HG02610 (cell line): ENCODE measurements around the gene FGD1.
"Not testable (repeated sequence)": the region's sequence is repeated elsewhere in the genome, so short reads cannot be mapped to it uniquely, and the experiment has no call there.

Experiments used
- ATAC-seq: cut with Tn5 transposase; IDR thresholded peaks from one replicate; pipeline ENCODE4 v1.9.1; 2021; ENCODE audit warnings: mild to moderate bottlenecking, moderate library complexity; ENCODE audit not compliant: unreplicated experiment

Gene FGD1

DNA sequence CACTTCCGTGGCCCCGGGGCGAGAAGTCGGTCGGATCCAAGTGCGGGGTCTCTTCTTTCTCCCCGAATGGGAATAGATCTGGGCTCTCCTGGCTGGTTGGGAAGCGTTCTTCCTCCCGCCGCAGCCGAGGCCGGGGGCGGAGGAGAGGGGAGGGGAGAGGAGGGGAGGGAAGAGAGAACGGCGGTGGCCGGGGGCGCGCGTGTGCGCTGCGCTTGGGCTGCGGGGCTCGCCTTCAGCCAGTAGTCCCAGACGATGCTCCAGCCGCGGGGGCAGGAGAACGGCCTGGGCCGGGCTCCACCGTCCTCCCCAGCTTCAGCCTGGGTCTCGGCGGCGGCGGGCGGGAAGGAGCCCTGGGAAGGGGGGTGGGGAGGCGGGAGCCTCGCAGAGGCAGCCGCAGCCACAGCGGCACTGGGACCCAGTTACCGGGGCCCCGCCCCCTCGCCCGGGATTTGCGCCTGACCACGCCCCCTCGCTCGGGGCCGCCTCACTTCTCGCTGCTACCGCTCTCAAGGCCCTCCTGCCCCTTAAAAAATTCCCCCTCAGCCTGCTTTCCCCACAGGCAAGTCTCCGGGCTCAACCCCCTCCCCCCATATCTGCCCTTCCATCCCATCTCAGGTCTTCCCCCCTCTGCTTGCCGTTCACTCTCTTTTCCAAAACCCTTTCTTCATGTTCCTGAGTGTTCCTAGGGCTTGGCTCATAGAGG is at the start of gene FGD1:
Gene FGD1, minus strand, starts transcription at position 421 of the 703 bp plus-strand sequence. CDS start 802 bp downstream, outside the sequence.
- no peak for ATAC-seq

DNA sequence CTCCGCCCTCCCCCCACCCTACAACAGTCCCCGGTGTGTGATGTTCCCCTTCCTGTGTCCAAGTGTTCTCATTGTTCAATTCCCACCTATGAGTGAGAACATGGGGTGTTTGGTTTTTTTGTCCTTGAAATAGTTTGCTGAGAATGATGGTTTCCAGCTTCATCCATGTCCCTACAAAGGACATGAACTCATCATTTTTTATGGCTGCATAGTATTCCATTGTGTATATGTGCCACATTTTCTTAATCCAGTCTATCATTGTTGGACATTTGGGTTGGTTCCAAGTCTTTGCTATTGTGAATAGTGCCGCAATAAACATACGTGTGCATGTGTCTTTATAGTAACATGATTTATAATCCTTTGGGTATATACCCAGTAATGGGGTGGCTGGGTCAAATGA is 46.2 kb upstream of the FGD1 start:
- ATAC-seq = not testable (repeated sequence)

DNA sequence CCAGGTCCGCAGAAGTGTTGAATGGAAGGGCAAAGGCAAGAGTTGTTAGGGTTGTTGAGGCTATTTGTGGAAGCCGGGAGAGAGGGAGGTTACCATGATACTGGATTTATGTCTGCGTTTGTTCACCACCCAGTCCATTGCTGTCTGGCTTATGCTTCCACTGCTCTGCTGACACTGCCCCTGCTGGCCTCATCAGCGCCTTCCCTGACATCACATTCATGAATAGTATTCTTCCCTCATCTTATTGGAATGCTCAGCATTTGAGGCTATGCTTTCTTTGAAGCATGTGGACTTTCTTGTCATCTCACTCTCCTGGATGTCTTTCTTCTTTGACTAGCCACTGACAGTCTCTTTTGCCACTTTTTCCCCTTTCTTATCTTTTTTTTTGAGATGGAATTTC is 44.3 kb upstream of the FGD1 start:
- ATAC-seq = no peak

DNA sequence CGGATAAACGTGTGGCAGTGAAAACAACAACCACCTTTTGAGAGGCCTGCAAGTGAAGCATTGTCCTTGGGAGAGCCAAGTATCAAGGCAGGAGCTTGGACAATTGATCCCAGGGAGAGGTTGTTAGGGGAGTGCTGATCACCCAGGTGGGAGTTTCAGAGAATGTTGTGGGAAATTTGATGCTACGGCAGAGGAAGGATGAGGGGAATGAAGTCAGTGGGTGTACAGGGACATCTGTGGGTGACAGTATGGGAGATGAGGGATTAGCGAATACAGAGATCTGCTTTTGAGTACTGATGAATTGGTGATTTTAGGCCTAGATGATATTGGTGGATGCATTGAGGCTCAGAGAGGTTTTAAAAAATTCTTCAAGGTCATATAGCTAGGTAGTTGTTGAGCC is 38.2 kb upstream of the FGD1 start:
- ATAC-seq = no peak

DNA sequence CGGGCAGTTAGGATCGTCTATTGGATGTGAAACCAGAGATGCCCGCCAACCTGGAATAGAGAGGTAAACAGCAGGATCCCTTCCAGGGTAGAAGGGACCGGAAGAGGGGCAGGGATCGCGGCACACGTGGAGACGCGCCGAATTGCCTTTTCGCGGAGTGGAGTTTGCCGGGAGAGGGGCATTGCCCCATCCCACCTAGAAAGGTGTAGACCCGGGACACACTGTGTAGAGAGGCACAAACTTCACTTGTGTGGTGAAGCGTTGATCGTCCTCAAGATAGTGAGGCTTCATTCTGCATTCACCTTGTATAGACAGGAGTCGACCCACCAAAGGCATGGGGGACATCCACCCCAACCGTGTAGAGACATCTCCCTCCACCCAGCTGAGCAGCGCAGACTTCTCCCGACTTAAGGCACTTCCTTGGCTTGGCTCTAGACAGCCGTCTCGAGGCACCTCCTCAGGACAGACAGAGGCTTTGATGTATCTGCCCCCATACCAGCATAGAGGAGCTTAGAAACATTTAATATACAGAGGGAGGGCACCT is 34.4 kb upstream of the FGD1 start:
- peak; percentile 30 for ATAC-seq

DNA sequence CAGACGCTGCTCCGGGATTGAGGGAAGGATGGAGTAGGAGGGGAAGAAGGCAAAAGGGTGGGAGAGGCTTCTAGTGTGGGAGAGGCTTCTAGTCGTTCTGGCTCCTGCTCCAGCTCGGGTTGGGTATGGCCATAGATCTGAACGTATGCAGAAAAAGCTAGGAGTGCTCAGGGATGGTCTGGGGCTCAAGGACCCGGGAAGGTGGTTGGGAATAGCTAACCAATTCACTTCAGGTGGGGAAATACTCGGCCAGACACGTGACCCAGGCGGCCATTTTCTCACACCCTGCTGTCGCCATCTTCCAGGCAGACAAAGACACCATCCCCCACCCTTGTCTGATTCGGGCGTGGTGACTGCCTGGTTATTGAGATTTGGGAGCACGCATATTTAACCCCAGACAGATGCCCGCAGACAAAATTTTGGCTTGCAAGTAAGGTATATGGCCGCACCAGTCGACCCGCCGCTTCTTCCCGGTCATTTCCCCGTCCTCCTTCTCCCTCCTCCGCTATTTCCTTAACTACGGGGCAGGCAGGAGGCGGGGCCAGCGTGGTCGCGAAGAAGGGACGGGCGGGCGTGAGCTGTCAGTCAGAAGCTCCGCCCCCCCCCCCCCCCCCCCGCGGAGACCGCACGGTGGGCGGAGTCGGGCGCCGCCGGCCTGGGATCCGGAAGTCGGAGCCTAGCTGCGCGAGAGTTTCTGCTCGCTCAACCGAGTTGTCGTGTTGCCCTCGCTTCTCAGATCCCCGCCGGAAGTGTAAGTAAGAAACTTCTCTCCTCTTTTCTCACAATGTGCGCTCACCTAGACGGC is 33.7 kb upstream of the FGD1 start, which contains the start of gene GNL3L:
Gene GNL3L, plus strand, starts transcription at position 668 of the 805 bp plus-strand sequence. CDS start 2,348 bp downstream, outside the sequence.
- ATAC-seq = peak; percentile 88

DNA sequence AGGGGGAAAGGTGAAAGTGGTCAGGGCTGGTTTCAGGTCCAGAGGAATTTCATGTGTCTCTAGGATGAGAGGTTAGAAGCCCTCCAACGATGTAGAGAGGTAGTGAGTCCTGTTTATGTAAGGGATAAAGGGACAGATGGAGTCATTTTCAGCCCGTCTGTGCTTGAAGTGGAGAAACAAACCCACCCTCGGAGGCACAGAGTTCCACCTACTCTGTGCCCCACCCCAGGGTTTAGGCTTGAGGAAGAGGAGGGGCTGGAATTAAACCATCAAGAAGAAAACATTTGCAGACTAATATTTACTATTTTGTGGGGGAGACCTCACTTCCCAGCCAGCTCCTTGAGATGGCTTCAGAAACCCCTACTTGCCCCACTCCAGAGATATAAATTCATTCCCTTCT is 33.1 kb upstream of the FGD1 start:
- ATAC-seq = no peak

DNA sequence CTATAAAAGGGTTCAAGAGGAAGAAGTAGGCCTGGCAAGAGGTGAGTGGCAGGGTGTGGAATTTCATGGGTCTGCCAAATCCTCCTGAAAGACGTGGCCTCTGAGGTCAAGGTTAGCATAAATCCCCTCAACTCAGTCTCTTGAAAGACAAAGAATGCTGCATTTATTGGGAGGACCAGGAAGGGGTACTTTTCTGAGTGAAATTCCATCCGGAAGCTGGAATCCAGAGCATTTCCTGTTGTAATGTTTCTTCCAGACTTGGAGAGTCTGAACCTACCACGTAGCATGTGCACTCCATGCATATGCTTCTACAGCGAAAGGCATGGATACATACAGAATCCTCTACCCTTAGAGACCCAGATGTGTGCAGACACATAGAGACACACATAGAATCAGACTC is 13.4 kb upstream of the FGD1 start:
- no peak for ATAC-seq

DNA sequence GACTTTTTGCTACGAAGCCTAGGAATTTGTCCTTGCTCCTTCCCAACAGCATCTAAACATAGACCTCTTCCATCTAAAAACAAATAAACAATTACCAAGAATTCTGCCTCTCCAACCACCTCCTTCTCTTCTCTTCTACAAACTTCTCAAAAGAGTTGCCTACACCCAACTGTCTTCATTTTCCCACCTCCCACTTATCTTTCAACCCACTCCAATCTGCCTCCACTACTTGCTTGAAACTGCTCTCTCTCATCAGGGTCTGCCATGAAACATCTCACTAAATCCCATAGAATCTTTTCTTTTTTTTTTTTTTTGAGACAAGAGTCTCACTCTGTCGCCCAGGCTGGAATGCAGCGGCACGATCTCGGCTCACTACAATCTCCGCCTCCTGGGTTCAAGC is 902 bp upstream of the FGD1 start:
- ATAC-seq = no peak

DNA sequence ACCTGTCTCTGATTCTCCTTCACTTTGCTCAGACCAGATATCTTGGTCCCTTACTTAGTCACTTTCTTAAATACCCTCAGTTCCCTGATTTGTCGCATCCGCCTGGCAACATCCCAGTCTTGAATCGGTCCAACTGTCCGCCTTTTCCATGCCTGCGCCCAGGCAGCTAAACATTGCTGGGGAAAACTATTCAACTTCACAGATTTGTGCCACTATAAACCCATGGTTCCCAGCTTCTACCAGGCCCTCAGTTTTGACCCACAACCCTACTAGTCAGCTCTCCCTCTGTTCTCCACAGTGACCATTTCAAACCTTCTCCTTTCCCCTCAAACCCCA is 451 bp upstream of the FGD1 start:
- no peak for ATAC-seq

DNA sequence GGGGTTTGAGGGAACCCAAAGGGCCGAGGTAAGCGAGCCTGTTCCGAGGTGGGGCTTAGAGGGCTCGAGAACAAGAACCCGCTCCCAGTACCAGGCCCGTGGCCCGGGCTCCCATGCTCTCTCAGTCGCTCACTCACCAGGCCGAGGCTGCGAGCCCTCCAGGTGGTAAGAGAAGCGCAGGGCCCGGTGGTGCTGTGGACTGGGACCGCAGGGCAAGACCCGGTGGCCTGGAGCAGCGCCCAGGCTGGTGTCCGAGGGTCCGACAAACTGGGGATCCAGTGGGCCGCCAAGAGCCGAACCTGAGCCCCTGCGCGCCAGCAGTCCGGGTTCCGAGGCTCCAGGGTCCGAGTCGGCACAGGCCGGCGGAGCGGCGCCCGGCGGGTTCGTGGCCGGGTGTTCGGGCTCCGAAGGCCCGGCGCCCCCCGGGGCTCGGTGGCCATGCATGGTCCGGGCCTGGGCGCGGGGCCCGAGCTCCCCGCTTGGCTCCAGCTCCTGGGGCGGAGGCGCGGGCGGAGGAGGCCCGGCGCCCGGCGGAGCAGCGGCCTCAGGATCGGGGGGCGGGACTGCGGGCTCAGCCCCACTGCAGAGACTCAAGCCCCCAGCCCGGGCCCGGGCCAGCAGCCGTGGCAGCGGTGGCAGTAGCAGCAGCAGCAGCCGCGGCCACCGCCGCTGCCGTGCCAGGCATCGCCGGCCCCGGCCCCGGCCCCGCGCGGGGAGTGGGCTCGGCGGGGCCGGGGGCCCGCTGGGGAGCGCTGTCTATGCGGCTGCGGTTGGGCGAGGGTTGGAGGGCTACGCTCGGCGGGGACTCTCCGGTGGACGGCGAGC is 833 bp downstream of the FGD1 start:
- ATAC-seq = no peak

DNA sequence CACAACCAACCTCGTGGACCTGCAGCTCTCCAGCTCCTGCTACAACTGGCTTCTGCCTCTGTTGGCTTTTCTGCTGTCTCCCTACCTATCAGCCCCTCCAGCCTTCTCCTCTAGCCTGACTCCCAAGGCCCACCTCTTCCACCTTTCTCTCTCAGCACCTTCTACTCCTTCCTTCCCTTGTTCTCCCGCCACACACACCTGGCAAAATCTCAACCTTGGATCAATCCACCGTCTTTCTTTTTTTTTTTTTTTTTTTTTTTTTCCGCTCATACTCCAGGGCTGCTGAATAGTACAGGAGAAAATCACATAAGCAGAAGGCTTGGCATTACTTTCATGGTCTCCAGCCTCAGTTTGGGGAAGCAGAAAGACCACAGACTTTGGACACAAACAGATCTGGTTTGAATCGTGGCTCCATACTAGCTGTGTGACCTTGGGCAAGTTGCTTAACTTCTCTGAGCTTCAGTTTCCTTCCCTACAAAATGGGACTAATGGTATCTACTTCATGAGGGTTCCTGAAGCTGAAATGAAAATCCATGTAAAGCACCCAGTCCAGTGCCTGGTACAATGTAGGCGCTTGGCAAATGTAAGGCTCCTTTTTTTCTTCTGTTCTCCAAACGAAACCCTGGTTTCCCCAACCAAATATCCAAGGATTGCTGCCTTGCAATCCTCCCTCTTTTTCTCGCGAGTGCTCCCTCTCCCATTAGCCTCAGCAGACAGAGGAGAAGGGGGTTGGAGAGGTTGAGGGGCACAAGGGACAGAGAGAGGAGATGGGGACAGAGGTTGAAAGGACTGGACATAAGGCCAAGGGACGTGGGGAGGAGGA is 1.7 kb downstream of the FGD1 start:
- ATAC-seq = no peak

DNA sequence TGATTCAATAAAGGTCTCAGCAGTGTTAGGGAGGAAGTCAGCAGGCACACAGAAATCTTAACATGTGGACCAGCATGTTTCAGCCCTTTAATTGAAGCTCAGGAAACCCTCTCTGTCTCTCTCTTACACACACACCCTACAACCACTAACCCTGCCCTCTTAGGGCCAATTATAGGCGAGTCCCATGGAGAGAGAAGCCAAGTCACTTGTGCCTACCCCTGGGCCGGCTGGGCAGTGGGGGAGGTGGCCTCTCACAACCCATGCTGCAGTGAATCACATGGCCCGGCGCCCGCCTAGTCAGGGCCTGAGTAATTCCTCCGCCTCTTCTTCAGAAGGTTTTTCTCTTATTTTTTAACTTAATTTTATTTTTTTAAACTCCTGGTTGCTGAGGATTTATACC is 3.7 kb downstream of the FGD1 start:
- no peak for ATAC-seq

DNA sequence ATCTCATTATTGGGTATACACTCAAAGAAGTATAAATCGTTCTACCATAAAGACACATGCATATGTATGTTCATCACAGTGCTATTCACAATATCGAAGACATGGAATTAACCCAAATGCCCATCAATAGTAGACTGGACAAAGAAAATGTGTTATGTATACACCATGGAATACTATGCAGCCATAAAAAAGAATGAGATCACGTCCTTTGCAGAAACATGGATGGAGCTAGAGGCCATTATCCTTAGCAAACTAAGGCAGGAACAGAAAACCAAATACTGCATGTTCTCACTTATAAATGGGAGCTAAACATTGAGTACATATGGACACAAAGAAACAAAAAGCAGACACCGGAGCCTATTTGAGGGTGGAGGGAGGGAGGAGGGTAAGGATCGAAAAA is 6.2 kb downstream of the FGD1 start:
- ATAC-seq = not testable (repeated sequence)

DNA sequence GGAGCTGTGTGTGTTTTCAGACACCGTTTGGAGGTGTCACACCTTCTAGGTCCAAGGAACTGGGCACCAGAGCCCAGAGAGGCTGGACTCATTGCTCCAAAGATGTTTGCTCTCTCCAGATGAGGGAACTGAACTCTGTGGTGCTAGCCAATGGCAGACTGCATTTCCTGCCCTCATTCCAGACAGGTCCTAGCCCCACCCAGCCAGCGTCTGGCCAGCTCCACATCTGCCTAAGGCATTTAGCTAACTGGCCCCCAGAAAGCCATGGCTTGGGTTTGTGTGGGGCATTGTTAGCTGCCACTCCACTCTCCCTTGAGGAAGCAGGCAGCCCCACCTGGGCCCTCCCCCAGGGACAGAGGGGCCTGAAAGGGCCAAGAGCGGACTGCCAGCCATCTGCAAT is 11.4 kb downstream of the FGD1 start:
- no peak for ATAC-seq

DNA sequence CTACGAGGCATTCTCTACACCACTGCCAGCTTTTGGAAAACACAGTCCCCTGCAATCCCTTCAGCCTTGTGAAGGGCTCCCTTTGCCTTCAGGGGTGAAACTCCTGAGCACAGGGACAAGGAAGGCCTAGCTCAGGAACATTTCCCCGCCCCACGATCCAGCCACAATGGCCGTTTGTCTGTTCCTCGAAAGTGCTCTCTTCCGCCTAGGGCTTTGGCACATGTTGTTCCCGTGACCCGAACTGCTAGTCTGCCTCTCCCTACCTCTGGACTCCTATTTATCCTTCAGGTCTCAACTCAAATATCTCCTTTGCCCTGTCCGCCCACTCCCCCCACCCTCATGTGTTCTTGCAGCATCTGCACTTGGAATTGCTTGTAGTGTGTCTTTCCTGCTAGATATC is 12.1 kb downstream of the FGD1 start:
- ATAC-seq = no peak

DNA sequence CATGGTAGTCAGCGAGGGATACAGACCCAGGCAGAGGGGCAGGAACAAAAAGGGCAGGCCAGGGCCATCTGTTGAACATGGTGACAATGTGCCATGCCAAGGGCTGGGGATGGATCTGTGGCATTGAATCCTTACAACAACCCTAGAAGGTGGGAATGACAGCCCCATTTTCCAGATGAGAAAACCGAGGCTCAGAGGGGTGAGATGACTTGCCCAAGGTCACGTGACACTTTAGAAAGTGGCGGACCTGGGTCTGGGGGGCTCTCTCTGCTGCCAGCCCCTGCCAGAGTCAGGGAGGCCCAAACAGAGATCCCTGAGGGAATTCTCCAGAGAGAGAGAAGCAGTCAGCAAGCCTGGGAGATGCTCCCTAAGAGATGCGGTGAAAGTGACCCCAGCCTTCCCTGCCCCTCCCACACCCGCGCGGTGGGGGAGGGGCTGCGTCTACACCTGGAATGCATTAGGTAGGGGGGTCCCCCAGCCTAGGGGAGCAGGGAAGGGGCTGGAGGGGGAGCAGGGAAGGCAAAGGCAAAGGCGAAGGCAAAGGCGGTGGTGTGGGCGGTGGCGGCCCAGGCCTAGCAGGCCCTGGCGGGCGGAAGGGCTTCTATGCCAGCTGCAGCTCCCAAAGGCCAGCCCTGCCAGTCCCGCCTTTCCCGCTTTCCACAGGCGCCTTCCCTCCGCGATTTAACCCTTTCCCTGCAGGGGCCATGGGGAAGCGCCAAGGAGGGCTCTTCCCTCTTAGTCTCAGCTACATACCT is 13.0 kb downstream of the FGD1 start:
- no peak for ATAC-seq

DNA sequence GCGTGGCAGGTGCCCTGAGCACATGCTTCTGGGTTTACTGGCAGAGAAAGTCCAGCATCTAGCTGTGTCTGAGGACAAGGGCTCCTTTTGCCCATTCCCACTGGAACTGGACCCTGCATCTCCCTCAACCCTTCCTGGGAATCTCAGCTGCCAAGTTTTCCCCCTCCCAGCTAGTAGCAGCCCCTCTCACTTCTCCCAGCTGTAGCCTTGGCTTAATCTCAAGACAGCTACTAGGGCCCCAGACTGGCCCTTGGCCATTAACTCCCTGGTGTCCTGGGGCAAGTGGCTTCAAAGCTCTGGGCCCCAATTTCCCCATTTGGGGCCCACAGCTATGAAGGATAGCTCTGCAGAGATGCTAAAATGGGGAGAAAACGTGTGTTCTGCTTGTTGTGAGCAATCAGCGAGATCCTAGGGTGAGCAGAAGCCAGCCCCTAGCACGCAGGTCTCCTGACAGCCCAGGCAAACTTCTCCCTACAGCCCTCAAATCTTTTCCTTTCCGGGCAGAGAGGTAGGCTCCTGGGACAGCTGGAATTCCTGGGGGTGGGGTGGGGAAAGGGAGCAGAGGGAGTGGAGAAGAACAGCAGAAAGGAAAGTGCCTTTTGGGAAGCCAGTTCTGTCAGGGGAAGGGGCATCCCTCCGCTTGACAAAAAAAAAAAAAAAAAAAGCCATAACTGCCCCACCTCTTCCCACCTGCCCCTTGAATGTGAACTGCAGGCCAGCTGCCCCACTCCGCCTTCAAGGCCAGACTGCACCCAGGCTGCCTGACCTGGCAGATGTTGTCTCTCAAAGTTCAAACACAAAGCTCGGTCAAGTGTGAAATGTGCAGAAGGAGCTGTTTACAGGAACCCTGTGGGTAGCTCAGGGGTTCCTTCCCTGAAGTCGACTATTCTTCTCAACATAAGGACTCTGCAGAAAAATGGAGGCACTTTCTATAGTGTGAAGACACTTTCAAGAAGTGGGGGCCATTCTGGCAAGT is 16.6 kb downstream of the FGD1 start:
- ATAC-seq = no peak
